Measurements from ENCODE around the gene HEXD. TPM values are rescaled to one million over a fixed set of nuclear protein-coding genes. Genes with fewer than 3 reads are reported as not detected.
A peak's percentile ranks its signal among the peaks of the same experiment; 100 is the strongest.

Gene HEXD
- total and polyA plus RNA-seq, 3 experiments from 2014 or later = 10.6 to 30.4 (median 29.6) TPM

GRCh38 chr17:82419540-82419939, 1.4 kb downstream of the HEXD start:
- no peaks in the 10 kb centered on the region for H3K9me3 ChIP-seq (ENCODE audit: low read length)
- Mint-ChIP-seq H3K4me1 (peaks cover 26 to 34% (median 27%) of the 10 kb centered on the region in 3 donors), H3K27ac (peak overlapping the region; percentile 65 to 95 (median 85)), H3K9me3 (no peaks in the 10 kb centered on the region), H3K36me3 (peaks cover 4 to 29% (median 8%) of the 10 kb centered on the region in 3 donors), H3K4me3 (peak overlapping the region; percentile 82 to 93 (median 86)), H3K27me3 (no peaks in the 10 kb centered on the region)
- H3K4me1 ChIP-seq (ENCODE audit: insufficient read depth, low read length) = peaks cover 28% of the 10 kb centered on the region
- ChIA-PET POLR2A (interaction anchor here (0.5 to 1.3 kb wide), 3 partner anchors 11 to 100 kb away, joined by 3 to 5 read pairs (median 4); partner anchors contain the start of genes FOXK2 and NARF), CTCF (interaction anchor here (0.6 to 1.6 kb wide), 6 partner anchors 9 to 311 kb away, joined by 3 to 5 read pairs (median 3); no protein-coding TSS in a partner anchor)
- peak overlapping the region; percentile 86 for H3K4me3 ChIP-seq (ENCODE audit: low read length)
- peaks cover 12% of the 10 kb centered on the region for H3K36me3 ChIP-seq (ENCODE audit: insufficient read depth, low read length)
- H3K27me3 ChIP-seq (ENCODE audit: insufficient read depth, low read length, poor library complexity, severe bottlenecking) = no peaks in the 10 kb centered on the region
- H3K27ac ChIP-seq (ENCODE audit: low read depth, low read length) = peak overlapping the region; percentile 24
- peak in 1 of 5 donors; percentile 20 for DNase-seq

GRCh38 chr17:82424001-82424862, 6.1 kb downstream of the HEXD start:
- Histone ChIP-seq H3K27me3 (ENCODE audit: insufficient read depth, low read length, poor library complexity, severe bottlenecking) (no peaks in the 10 kb centered on the region), H3K9me3 (ENCODE audit: low read length) (no peaks in the 10 kb centered on the region), H3K4me3 (ENCODE audit: low read length) (no peak overlapping the region), H3K27ac (ENCODE audit: low read depth, low read length) (no peak overlapping the region), H3K36me3 (ENCODE audit: insufficient read depth, low read length) (peaks cover 12% of the 10 kb centered on the region), H3K4me1 (ENCODE audit: insufficient read depth, low read length) (peaks cover 15% of the 10 kb centered on the region)
- H3K27ac Mint-ChIP-seq = peak overlapping the region in 2 of 8 donors; percentile 5 to 62
- H3K27me3 Mint-ChIP-seq = no peaks in the 10 kb centered on the region
- CTCF ChIA-PET = interaction anchor here (1.4 kb wide), 1 partner anchor 127 kb away, joined by 3 read pairs; no protein-coding TSS in a partner anchor
- POLR2A ChIA-PET = no interaction called here
- H3K4me3 Mint-ChIP-seq = peak overlapping the region in 1 of 7 donors; percentile 56
- H3K9me3 Mint-ChIP-seq = no peaks in the 10 kb centered on the region
- H3K36me3 Mint-ChIP-seq = peaks cover 4 to 26% (median 12%) of the 10 kb centered on the region in 3 donors
- peak; percentile 30 to 64 (median 37) for DNase-seq
- peaks cover 18 to 21% (median 21%) of the 10 kb centered on the region in 3 donors for H3K4me1 Mint-ChIP-seq

DNA sequence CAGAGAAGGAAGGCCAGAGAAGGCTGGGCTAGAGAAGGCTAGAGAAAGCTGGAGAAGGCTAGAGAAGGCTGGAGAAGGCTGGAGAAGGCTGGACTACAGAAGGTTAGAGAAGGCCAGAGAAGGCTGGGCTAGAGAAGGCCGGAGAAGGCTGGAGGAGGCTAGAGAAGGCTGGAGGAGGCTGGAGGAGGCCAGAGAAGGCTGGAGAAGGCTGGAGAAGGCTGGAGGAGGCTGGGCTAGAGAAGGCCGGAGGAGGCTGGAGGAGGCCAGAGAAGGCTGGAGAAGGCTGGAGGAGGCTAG, 6.7 kb downstream of the HEXD start:
- H3K9me3 ChIP-seq (ENCODE audit: low read length) = no peaks in the 10 kb centered on the region
- no peaks in the 10 kb centered on the region for H3K9me3 Mint-ChIP-seq
- no peak overlapping the region for H3K4me3 ChIP-seq (ENCODE audit: low read length)
- peaks cover 12% of the 10 kb centered on the region for H3K36me3 ChIP-seq (ENCODE audit: insufficient read depth, low read length)
- no peaks in the 10 kb centered on the region for H3K27me3 Mint-ChIP-seq
- H3K4me3 Mint-ChIP-seq = no peak overlapping the region
- H3K36me3 Mint-ChIP-seq = peaks cover 7 to 27% (median 12%) of the 10 kb centered on the region in 3 donors
- DNase-seq = no peak
- H3K27me3 ChIP-seq (ENCODE audit: insufficient read depth, low read length, poor library complexity, severe bottlenecking) = no peaks in the 10 kb centered on the region
- H3K27ac Mint-ChIP-seq = peak overlapping the region in 2 of 8 donors; percentile 5 to 62
- CTCF ChIA-PET = no interaction called here
- peaks cover 10% of the 10 kb centered on the region for H3K4me1 ChIP-seq (ENCODE audit: insufficient read depth, low read length)
- H3K4me1 Mint-ChIP-seq = peaks cover 17 to 21% (median 21%) of the 10 kb centered on the region in 3 donors
- H3K27ac ChIP-seq (ENCODE audit: low read depth, low read length) = no peak overlapping the region
- POLR2A ChIA-PET = no interaction called here

DNA sequence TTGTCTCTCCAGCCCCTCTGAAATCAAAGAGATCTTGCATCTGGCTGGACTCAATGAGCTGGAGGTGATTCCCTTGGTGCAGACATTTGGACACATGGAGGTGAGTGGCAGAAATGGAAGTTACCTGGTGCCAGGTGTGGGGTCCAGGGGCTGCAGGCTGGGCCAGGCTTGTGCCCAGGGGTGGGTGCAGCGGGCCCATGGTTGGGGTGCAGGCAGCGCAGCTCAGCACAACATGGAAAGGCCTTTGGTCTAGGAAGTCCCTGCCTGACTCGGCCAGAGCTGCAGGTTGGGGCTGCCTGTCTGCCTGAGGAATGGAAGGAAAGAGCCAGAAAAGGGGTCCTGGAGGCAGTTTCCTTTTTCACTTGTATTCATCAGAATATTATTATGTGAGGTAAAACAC, 10.4 kb downstream of the HEXD start:
- no peak overlapping the region for H3K27ac Mint-ChIP-seq
- POLR2A ChIA-PET = no interaction called here
- CTCF ChIA-PET = interaction anchor here (1.0 kb wide), 1 partner anchor 10 kb away, joined by 4 read pairs; no protein-coding TSS in a partner anchor

DNA sequence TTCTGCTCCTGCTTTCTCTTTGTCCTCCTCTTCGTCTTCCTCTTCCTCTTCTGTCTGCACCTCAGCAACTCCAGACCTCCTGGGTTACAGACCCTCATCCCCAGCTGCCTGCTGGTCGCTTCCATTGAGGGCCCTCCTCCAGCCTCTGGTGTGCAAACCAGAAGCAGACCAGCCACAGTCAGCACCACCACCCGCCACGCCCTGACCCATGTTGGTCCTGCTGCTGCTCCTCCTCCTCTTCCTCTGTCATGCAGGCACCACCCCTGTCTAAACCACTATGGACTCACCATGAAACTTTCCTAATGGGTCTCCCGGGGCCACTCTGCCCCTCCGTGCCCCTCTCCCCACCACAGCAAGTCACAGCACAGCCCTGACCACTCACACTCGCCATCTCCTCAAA, 11.7 kb downstream of the HEXD start:
- H3K27ac ChIP-seq (ENCODE audit: low read depth, low read length) = no peak overlapping the region
- no peaks in the 10 kb centered on the region for H3K27me3 ChIP-seq (ENCODE audit: insufficient read depth, low read length, poor library complexity, severe bottlenecking)
- Mint-ChIP-seq H3K27me3 (peaks cover 0 to 2% of the 10 kb centered on the region in 2 donors), H3K36me3 (peaks cover 4 to 23% (median 4%) of the 10 kb centered on the region in 3 donors), H3K27ac (peak overlapping the region in 5 of 8 donors; percentile 4 to 50 (median 30)), H3K4me3 (peak overlapping the region in 1 of 7 donors; percentile 15), H3K9me3 (no peaks in the 10 kb centered on the region), H3K4me1 (peaks cover 13 to 23% (median 20%) of the 10 kb centered on the region in 3 donors)
- no peaks in the 10 kb centered on the region for H3K9me3 ChIP-seq (ENCODE audit: low read length)
- H3K36me3 ChIP-seq (ENCODE audit: insufficient read depth, low read length) = no peaks in the 10 kb centered on the region
- POLR2A ChIA-PET = no interaction called here
- no peak overlapping the region for H3K4me3 ChIP-seq (ENCODE audit: low read length)
- H3K4me1 ChIP-seq (ENCODE audit: insufficient read depth, low read length) = peaks cover 9% of the 10 kb centered on the region
- CTCF ChIA-PET = no interaction called here
- DNase-seq = no peak

More for the DNA sequence above, 10.4 kb downstream of the HEXD start:
- Histone ChIP-seq H3K4me3 (ENCODE audit: low read length) (no peak overlapping the region), H3K4me1 (ENCODE audit: insufficient read depth, low read length) (peaks cover 4% of the 10 kb centered on the region), H3K9me3 (ENCODE audit: low read length) (no peaks in the 10 kb centered on the region), H3K27me3 (ENCODE audit: insufficient read depth, low read length, poor library complexity, severe bottlenecking) (no peaks in the 10 kb centered on the region), H3K27ac (ENCODE audit: low read depth, low read length) (no peak overlapping the region), H3K36me3 (ENCODE audit: insufficient read depth, low read length) (no peaks in the 10 kb centered on the region)
- Mint-ChIP-seq H3K4me1 (peaks cover 12 to 20% (median 16%) of the 10 kb centered on the region in 3 donors), H3K4me3 (no peak overlapping the region), H3K36me3 (peaks cover 4 to 20% (median 4%) of the 10 kb centered on the region in 3 donors), H3K27me3 (peaks cover 0 to 2% of the 10 kb centered on the region in 2 donors), H3K9me3 (no peaks in the 10 kb centered on the region)
- no peak for DNase-seq

GRCh38 chr17:82432017-82432416, 13.9 kb downstream of the HEXD start:
- H3K27me3 ChIP-seq (ENCODE audit: insufficient read depth, low read length, poor library complexity, severe bottlenecking) = no peaks in the 10 kb centered on the region
- Mint-ChIP-seq H3K4me3 (no peak overlapping the region), H3K9me3 (no peaks in the 10 kb centered on the region), H3K4me1 (peaks cover 13 to 26% (median 20%) of the 10 kb centered on the region in 3 donors), H3K27me3 (peaks cover 0 to 2% of the 10 kb centered on the region in 2 donors), H3K36me3 (peaks cover 0 to 26% (median 4%) of the 10 kb centered on the region in 3 donors), H3K27ac (no peak overlapping the region)
- H3K36me3 ChIP-seq (ENCODE audit: insufficient read depth, low read length) = peaks cover 6% of the 10 kb centered on the region
- H3K4me3 ChIP-seq (ENCODE audit: low read length) = no peak overlapping the region
- POLR2A ChIA-PET = no interaction called here
- H3K9me3 ChIP-seq (ENCODE audit: low read length) = no peaks in the 10 kb centered on the region
- H3K4me1 ChIP-seq (ENCODE audit: insufficient read depth, low read length) = peaks cover 9% of the 10 kb centered on the region
- CTCF ChIA-PET = no interaction called here
- DNase-seq = peak in 1 of 5 donors; percentile 36
- no peak overlapping the region for H3K27ac ChIP-seq (ENCODE audit: low read depth, low read length)

GRCh38 chr17:82433560-82434215, 15.5 kb downstream of the HEXD start:
- Mint-ChIP-seq H3K36me3 (peaks cover 0 to 31% (median 4%) of the 10 kb centered on the region in 3 donors), H3K27me3 (peaks cover 0 to 2% of the 10 kb centered on the region in 2 donors), H3K4me3 (no peak overlapping the region), H3K9me3 (no peaks in the 10 kb centered on the region), H3K27ac (no peak overlapping the region), H3K4me1 (peaks cover 11 to 23% (median 20%) of the 10 kb centered on the region in 3 donors)
- Histone ChIP-seq H3K27ac (ENCODE audit: low read depth, low read length) (no peak overlapping the region), H3K36me3 (ENCODE audit: insufficient read depth, low read length) (peaks cover 6% of the 10 kb centered on the region), H3K9me3 (ENCODE audit: low read length) (no peaks in the 10 kb centered on the region), H3K27me3 (ENCODE audit: insufficient read depth, low read length, poor library complexity, severe bottlenecking) (no peaks in the 10 kb centered on the region), H3K4me3 (ENCODE audit: low read length) (no peak overlapping the region), H3K4me1 (ENCODE audit: insufficient read depth, low read length) (peaks cover 9% of the 10 kb centered on the region)
- ChIA-PET CTCF (no interaction called here), POLR2A (no interaction called here)
- peak in 1 of 5 donors; percentile 40 for DNase-seq

GRCh38 chr17:82434216-82434565, 16.0 kb downstream of the HEXD start:
- Mint-ChIP-seq H3K27ac (peak overlapping the region in 3 of 8 donors; percentile 32 to 38 (median 36)), H3K9me3 (no peaks in the 10 kb centered on the region), H3K4me1 (peaks cover 11 to 22% (median 20%) of the 10 kb centered on the region in 3 donors), H3K36me3 (peaks cover 0 to 31% (median 4%) of the 10 kb centered on the region in 3 donors), H3K4me3 (no peak overlapping the region), H3K27me3 (peaks cover 0 to 2% of the 10 kb centered on the region in 2 donors)
- DNase-seq = peak in 2 of 5 donors; percentile 19 to 57
- POLR2A ChIA-PET = no interaction called here
- H3K4me3 ChIP-seq (ENCODE audit: low read length) = no peak overlapping the region
- no peaks in the 10 kb centered on the region for H3K27me3 ChIP-seq (ENCODE audit: insufficient read depth, low read length, poor library complexity, severe bottlenecking)
- H3K4me1 ChIP-seq (ENCODE audit: insufficient read depth, low read length) = peaks cover 9% of the 10 kb centered on the region
- CTCF ChIA-PET = no interaction called here
- H3K27ac ChIP-seq (ENCODE audit: low read depth, low read length) = no peak overlapping the region
- no peaks in the 10 kb centered on the region for H3K9me3 ChIP-seq (ENCODE audit: low read length)
- H3K36me3 ChIP-seq (ENCODE audit: insufficient read depth, low read length) = peaks cover 6% of the 10 kb centered on the region

Data from CD8-positive, alpha-beta memory T cell (primary cell).